CD4-positive, alpha-beta T cell (primary cell): ENCODE measurements around the gene PCBP4. TPM values are rescaled to one million over a fixed set of nuclear protein-coding genes. Genes with fewer than 3 reads are reported as not detected.

Experiments
- ATAC-seq: fragments of 200-7000 bp; cut with Tn5 transposase; one replicate; pipeline ENCODE4 v1.10.0; 2022; ENCODE audit warnings: mild to moderate bottlenecking; ENCODE audit not compliant: poor library complexity
- CTCF ChIA-PET: fragments of 350-600 bp; sonication (Branson Sonifier 250); formaldehyde crosslinking; loops from one replicate; lab custom pipeline; 2021; ENCODE audit warnings: antibody characterized with exemption, inconsistent platforms; lab: Charles Lee
- POLR2A ChIA-PET: fragments of 350-600 bp; sonication (Branson Sonifier 250); formaldehyde crosslinking; loops from one replicate; lab custom pipeline; 2021; ENCODE audit warnings: antibody characterized with exemption, inconsistent platforms; lab: Charles Lee
- DNase-seq, 14 experiments: peaks; one replicate each; pipeline ENCODE4 v3.0.0-alpha.2; 2013 to 2020; ENCODE audit warnings: mixed read lengths in 2 of 14
- H3K27ac ChIP-seq, 2 donors: one replicate each; pipeline versions ENCODE4 v1.5.1 to v1.7.0; 2013; ENCODE audit warnings: low read length in 2 of 2, low read depth in 1 of 2, mild to moderate bottlenecking in 1 of 2
- H3K27me3 ChIP-seq, 2 experiments: 1 replicate in 1 of 2; 2 replicates in 1 of 2; pipeline versions ENCODE4 v1.6.1 to v1.7.0; 2013; ENCODE audit warnings: low read length in 2 of 2, control low read depth in 1 of 2, mild to moderate bottlenecking in 1 of 2, moderate library complexity in 1 of 2; ENCODE audit not compliant: insufficient read depth in 2 of 2, control insufficient read depth in 1 of 2
- H3K36me3 ChIP-seq: one replicate; pipeline ENCODE4 v1.6.1; 2013; ENCODE audit warnings: low read length, control low read depth; ENCODE audit not compliant: insufficient read depth
- H3K4me1 ChIP-seq: one replicate; pipeline ENCODE4 v1.6.1; 2013; ENCODE audit warnings: low read length, control low read depth; ENCODE audit not compliant: insufficient read depth
- H3K4me3 ChIP-seq: one replicate; pipeline ENCODE4 v1.5.1; 2013; ENCODE audit warnings: mild to moderate bottlenecking, low read length, moderate library complexity
- H3K9me3 ChIP-seq, 2 experiments: 1 replicate in 1 of 2; 2 replicates in 1 of 2; pipeline versions ENCODE4 v1.6.1 to v1.7.0; 2013; ENCODE audit warnings: low read length in 2 of 2, mild to moderate bottlenecking in 2 of 2, control low read depth in 1 of 2, moderate library complexity in 1 of 2; ENCODE audit not compliant: control insufficient read depth in 1 of 2, insufficient read depth in 1 of 2
- H3K27ac Mint-ChIP-seq: one replicate; pipeline ENCODE4 v1.8.0; 2020; ENCODE audit warnings: mixed read lengths
- H3K27me3 Mint-ChIP-seq: one replicate; pipeline ENCODE4 v1.8.0; 2021; ENCODE audit warnings: mixed read lengths
- H3K36me3 Mint-ChIP-seq: one replicate; pipeline ENCODE4 v1.8.0; 2021; ENCODE audit warnings: low read depth, mixed read lengths
- H3K4me1 Mint-ChIP-seq: one replicate; pipeline ENCODE4 v1.8.0; 2021; ENCODE audit warnings: low read depth, mixed read lengths
- H3K4me3 Mint-ChIP-seq: one replicate; pipeline ENCODE4 v1.8.0; 2020; ENCODE audit warnings: mild to moderate bottlenecking, mixed read lengths
- H3K9me3 Mint-ChIP-seq: one replicate; pipeline ENCODE4 v1.8.0; 2020; ENCODE audit warnings: mixed read lengths
- CTCF ChIP-seq: fragments of 200-600 bp; IDR thresholded peaks from one replicate; pipeline ENCODE4 v1.8.0; 2022; ENCODE audit warnings: antibody characterized with exemption, mild to moderate bottlenecking
- intact Hi-C, 2 experiments: fragments of 100-400 bp; cut with DNase I in 1 of 2; cut with micrococcal nuclease in 1 of 2; formaldehyde crosslinking; loops; one replicate each; pipeline versions ENCODE4 v1.15.1 to v1.9.0; 2023 to 2025; cut with DNase I, micrococcal nuclease
- total RNA-seq, 174 experiments: library from RNA in 2 of 174; stranded (reverse) in 2 of 174; gene quantifications; one replicate each; pipeline ENCODE4 v1.2.3 and lab custom pipeline; 2021 to 2026

The PCBP4 gene
- total RNA-seq, 2 experiments from 2014 or later: 14.7 to 16.8 TPM

- Mint-ChIP-seq H3K9me3 (no peaks in the 10 kb centered on the region), H3K4me1 (peaks cover 22% of the 10 kb centered on the region), H3K27ac (no peak overlapping the region), H3K27me3 (no peaks in the 10 kb centered on the region), H3K4me3 (no peak overlapping the region), H3K36me3 (peaks cover 11% of the 10 kb centered on the region)
- Histone ChIP-seq H3K4me3 (no peak overlapping the region), H3K9me3 (no peaks in the 10 kb centered on the region), H3K36me3 (peaks cover 10% of the 10 kb centered on the region), H3K27ac (no peak overlapping the region), H3K27me3 (no peaks in the 10 kb centered on the region), H3K4me1 (peaks cover 29% of the 10 kb centered on the region)
- intact Hi-C loops: no loop called here
- no peak for TF ChIP-seq CTCF
- CTCF ChIA-PET: interaction anchor here (2.1 kb wide), 1 partner anchor 13 kb away, joined by 11 read pairs; the partner anchor contains the start of genes ABHD14A and ABHD14B
- ATAC-seq (no peak), DNase-seq (no peak)
- POLR2A ChIA-PET: no interaction called here
These were observed 20.3 kb upstream of the PCBP4 start for GRCh38 chr3:51987568-51987967.

- Mint-ChIP-seq H3K9me3 (no peaks in the 10 kb centered on the region), H3K27me3 (no peaks in the 10 kb centered on the region), H3K4me1 (peaks cover 22% of the 10 kb centered on the region), H3K36me3 (peaks cover 3% of the 10 kb centered on the region), H3K27ac (peak overlapping the region; percentile 59), H3K4me3 (no peak overlapping the region)
- Histone ChIP-seq H3K27me3 (no peaks in the 10 kb centered on the region), H3K36me3 (no peaks in the 10 kb centered on the region), H3K4me3 (no peak overlapping the region), H3K27ac (no peak overlapping the region), H3K4me1 (peaks cover 29% of the 10 kb centered on the region), H3K9me3 (no peaks in the 10 kb centered on the region)
- DNase-seq (no peak), ATAC-seq (no peak)
- POLR2A ChIA-PET: no interaction called here
- CTCF ChIA-PET: interaction anchor here (2.1 kb wide), 1 partner anchor 12 kb away, joined by 11 read pairs; the partner anchor contains the start of genes ABHD14A and ABHD14B
- intact Hi-C loops: no loop called here
- TF ChIP-seq CTCF: no peak
These were observed 19.0 kb upstream of the PCBP4 start for GRCh38 chr3:51986010-51986947.

GRCh38 chr3:51985063-51985462, 17.8 kb upstream of the PCBP4 start:
- ChIA-PET CTCF (interaction anchor here (2.5 to 3.8 kb wide), 2 partner anchors 12 to 17 kb away, joined by 6 to 46 read pairs; partner anchors contain the start of genes ABHD14A and ABHD14B), POLR2A (interaction anchor here (1.2 to 3.9 kb wide), 2 partner anchors 10 to 11 kb away, joined by 5 to 32 read pairs; partner anchors contain the start of genes ABHD14B and RPL29)
- Histone ChIP-seq H3K4me3 (no peak overlapping the region), H3K9me3 (no peaks in the 10 kb centered on the region), H3K27ac (no peak overlapping the region), H3K27me3 (no peaks in the 10 kb centered on the region), H3K36me3 (no peaks in the 10 kb centered on the region), H3K4me1 (peaks cover 40% of the 10 kb centered on the region)
- intact Hi-C loops: no loop called here
- DNase-seq (no peak), ATAC-seq (no peak)
- TF ChIP-seq CTCF: no peak
- Mint-ChIP-seq H3K4me1 (peaks cover 20% of the 10 kb centered on the region), H3K36me3 (no peaks in the 10 kb centered on the region), H3K27ac (peak overlapping the region; percentile 59), H3K9me3 (no peaks in the 10 kb centered on the region), H3K4me3 (no peak overlapping the region), H3K27me3 (no peaks in the 10 kb centered on the region)
